ENCODE results near the gene TFAP2E. TPM values are rescaled to one million over a fixed set of nuclear protein-coding genes. Genes with fewer than 3 reads are reported as not detected.

Gene TFAP2E
- 0.16 TPM in 1 of 2 replicates, not detected in the other for total RNA-seq

GRCh38 chr1:35573198-35574124 lies at the start of gene TFAP2E:
TFAP2E (plus strand) TSS chr1:35573314; CDS start chr1:35573578, 264 bp downstream.

DNA sequence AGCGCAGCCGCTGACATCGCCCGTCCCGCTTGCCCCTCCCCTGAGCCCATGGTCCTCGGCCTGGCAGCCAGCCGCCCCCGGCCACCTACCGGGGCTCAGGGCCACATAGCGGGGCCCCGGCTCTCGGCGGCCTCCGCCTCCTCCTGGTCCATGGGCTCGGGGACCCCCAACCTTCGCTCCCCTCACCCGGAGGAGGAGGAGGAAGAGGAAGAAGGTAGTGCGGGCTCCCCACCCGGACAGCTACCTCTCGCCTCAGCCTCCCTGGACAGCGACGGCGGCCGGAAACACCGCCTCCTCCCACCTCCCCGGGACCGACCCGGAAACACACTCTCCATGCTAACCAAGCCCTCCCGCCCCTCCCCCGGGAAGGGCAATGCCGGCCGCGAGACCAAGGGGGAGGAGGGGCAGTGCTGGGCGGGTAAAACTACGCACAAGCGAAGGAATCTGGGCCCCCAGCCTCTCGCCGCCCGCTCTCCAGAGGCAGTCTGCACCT lies 15.9 kb upstream of the TFAP2E start, which contains the start of gene KIAA0319L:
Gene KIAA0319L (minus strand): TSS at position 286 of the 493 bp plus-strand sequence. CDS start 2,912 bp downstream, outside the sequence.

DNA sequence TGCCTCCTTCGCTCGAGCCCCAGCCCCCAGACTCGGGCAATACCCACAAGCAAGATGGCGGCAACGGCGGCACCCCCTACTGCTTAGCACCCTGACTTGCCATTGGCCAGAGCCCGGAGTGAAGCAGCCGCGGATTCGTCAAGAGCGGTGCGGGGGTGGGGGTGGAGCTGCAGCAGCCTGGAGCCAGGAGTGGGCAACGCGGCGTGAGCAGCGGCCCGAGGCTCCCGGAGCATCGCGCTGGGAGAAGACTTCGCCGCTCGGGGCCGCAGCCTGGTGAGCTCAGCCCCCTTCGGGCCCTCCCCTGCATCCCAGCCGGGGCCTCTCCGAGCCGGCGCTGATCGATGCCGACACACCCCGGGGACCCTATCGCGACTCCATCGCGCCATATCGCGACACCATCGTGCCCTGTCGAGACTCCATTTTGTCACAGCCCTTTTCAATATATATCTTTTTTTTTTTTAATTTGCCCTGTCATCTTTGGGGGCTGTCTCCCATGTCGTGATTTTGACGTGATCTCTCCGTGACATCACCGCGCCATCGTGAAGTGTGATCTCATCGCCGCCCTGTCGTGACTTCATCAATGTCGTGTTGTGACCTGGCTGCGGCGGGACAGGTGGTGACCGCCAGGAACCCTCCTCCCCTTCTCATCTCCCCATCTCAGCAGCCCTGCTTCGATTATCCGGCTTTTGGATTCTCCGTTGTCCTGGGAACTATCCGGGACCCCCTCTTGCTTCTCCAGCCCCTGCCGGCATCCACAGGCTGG lies 15.3 kb upstream of the TFAP2E start, which contains the start of gene NCDN:
Gene NCDN (plus strand): TSS at position 189 of the 763 bp plus-strand sequence. CDS start 392 bp downstream, at position 581.

DNA sequence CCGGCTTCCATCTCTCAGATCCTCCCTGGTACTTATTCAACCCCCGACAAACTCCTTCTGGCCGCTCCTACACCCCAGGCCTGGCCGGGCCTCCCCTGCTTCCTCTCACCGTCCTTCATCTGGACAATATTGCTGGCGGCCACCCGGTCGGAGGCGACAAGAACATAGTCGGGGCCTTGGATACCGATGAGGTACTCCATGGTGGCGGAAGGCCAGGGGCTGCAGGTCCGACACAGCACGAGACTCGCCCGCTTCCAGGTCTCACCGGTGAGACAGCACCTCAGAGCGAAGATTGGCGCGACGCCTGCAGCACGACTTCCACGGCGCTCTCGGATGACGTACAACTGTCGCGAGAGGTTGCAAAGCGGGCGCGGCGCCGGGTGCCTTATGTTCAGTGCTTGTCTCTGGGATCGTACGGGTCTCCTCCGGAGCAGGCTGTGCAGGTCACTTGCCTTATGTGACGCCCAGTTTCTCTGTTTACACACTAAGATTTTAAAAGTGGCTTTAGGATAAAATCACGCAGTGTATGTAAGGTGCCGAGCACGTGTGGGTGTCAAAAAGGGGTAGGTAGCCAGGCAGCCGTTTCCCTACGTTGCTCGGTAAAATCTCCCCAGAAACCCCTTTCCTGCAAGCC lies 68.2 kb downstream of the TFAP2E start, which contains the start of gene PSMB2:
Gene PSMB2 (minus strand): TSS at position 294 of the 634 bp plus-strand sequence. CDS start 94 bp downstream, at position 200.

Other genes starting within 250 kb of the TFAP2E start
- gene KIAA0319L, start 15.9 kb upstream of the TFAP2E start, total RNA-seq: 26.3 and 31.1 TPM in 2 replicates
- gene NCDN, start 15.5 kb upstream of the TFAP2E start, total RNA-seq: 18.4 and 19.1 TPM in 2 replicates
- gene PSMB2, start 68.2 kb downstream of the TFAP2E start, total RNA-seq: 10.3 and 10.6 TPM in 2 replicates
- gene C1orf216, start 145.6 kb downstream of the TFAP2E start, total RNA-seq: 21.3 and 23.0 TPM in 2 replicates
- gene CLSPN, start 196.7 kb downstream of the TFAP2E start, total RNA-seq: 1.7 and 1.8 TPM in 2 replicates
- 13.2 and 20.3 TPM in 2 replicates for gene AGO4, start 234.7 kb downstream of the TFAP2E start, total RNA-seq

Measured in bronchial smooth muscle cell (primary cell).